Measurements from ENCODE around the gene UBE2S. TPM values are rescaled to one million over a fixed set of nuclear protein-coding genes. Genes with fewer than 3 reads are reported as not detected.

The UBE2S gene
- total and polyA plus RNA-seq, 2 donors (not counting 1 experiment from before 2014, with no cell fraction given), result 20.6 to 72.7 TPM

DNA sequence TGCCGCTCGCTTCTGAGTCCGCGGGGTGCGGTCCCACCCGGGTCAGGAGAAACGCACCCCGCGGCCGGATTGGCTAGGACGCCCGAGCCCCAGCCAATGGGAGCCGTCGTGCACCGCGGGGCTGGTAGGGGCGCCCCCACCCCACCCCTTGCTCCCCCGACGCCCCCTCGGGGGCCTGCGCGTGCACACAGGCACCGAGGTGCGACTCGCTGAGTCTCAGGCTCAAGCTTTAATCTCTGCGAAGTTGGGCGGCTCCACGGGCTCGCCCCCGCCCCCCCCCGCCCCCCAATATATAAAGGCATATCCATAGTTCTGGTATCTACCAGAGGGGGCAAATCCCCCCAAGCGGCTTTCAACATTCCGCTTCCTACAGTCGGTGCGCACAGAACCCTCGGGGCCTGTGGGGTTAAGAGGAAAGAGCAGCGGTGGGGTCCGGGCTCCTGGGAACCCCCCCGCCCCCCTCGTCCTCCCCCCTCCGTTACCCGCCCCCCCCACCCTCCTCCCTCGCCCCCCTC lies 52.8 kb downstream of the UBE2S start, which contains the start of gene COX6B2:
Gene COX6B2 (minus strand): TSS at position 22 of the 515 bp plus-strand sequence. CDS start 198 bp downstream, outside the sequence.
- peaks cover 23 to 29% of the 10 kb centered on the region in 2 donors for H3K4me1 ChIP-seq (ENCODE audit: control insufficient read depth in 2 of 2, insufficient read depth in 2 of 2, low read length in 2 of 2)
- peaks cover 23% of the 10 kb centered on the region for H3K4me1 Mint-ChIP-seq
- TF ChIP-seq, protein P1, sequence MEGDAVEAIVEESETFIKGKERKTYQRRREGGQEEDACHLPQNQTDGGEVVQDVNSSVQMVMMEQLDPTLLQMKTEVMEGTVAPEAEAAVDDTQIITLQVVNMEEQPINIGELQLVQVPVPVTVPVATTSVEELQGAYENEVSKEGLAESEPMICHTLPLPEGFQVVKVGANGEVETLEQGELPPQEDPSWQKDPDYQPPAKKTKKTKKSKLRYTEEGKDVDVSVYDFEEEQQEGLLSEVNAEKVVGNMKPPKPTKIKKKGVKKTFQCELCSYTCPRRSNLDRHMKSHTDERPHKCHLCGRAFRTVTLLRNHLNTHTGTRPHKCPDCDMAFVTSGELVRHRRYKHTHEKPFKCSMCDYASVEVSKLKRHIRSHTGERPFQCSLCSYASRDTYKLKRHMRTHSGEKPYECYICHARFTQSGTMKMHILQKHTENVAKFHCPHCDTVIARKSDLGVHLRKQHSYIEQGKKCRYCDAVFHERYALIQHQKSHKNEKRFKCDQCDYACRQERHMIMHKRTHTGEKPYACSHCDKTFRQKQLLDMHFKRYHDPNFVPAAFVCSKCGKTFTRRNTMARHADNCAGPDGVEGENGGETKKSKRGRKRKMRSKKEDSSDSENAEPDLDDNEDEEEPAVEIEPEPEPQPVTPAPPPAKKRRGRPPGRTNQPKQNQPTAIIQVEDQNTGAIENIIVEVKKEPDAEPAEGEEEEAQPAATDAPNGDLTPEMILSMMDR (IDR thresholded peaks at IDR 0.05), result no peak
- TF ChIP-seq EZH2 (IDR thresholded peaks at IDR 0.05; ENCODE audit: borderline replicate concordance, insufficient read depth, low read depth, low read length, poor library complexity, severe bottlenecking), result no peak
- peak within 1 kb of the TSS; percentile 27 to 51 (median 33) for H3K4me3 ChIP-seq (ENCODE audit: control extremely low read depth in 1 of 5, extremely low read depth in 1 of 5, insufficient read depth in 1 of 5, low read depth in 2 of 5, low read length in 4 of 5)
- peak within 1 kb of the TSS; percentile 73 for H2AFZ ChIP-seq (ENCODE audit: insufficient read depth, low read depth, low read length, poor library complexity, severe bottlenecking)
- H3K27ac ChIP-seq (ENCODE audit: low read length in 2 of 2), result no peak within 1 kb of the TSS
- no peaks in the 10 kb centered on the region for H3K9me3 Mint-ChIP-seq (ENCODE audit: insufficient read depth)
- ChIA-PET POLR2A (no interaction called here), CTCF (no interaction called here)
- peaks cover 44% of the 10 kb centered on the region for H3K27me3 Mint-ChIP-seq
- no peak for DNase-seq
- H3K79me2 ChIP-seq (ENCODE audit: control insufficient read depth, insufficient read depth, low read length), result no peaks in the 10 kb centered on the region
- no peaks in the 10 kb centered on the region for H3K36me3 ChIP-seq (replicated peaks in 1 of 2; ENCODE audit: control extremely low read depth in 1 of 2, control insufficient read depth in 1 of 2, extremely low read depth in 1 of 2, insufficient read depth in 2 of 2, low read length in 1 of 2)
- H3K9ac ChIP-seq (ENCODE audit: low read length), result peak within 1 kb of the TSS; percentile 45
- peak within 1 kb of the TSS; percentile 79 for H3K4me2 ChIP-seq (replicated peaks; ENCODE audit: low read depth, low read length, poor library complexity, severe bottlenecking)
- no peak for ATAC-seq (ENCODE audit: low read depth)
- H3K27me3 ChIP-seq (replicated peaks in 1 of 4; ENCODE audit: control extremely low read depth in 1 of 4, control insufficient read depth in 3 of 4, insufficient read depth in 4 of 4, low read length in 3 of 4), result peaks cover 0 to 60% (median 24%) of the 10 kb centered on the region in 4 experiments
- H3K4me3 Mint-ChIP-seq, result peak within 1 kb of the TSS; percentile 82
- no peak within 1 kb of the TSS for H3K27ac Mint-ChIP-seq
- no peaks in the 10 kb centered on the region for H4K20me1 ChIP-seq (ENCODE audit: control insufficient read depth, insufficient read depth, low read length, poor library complexity, severe bottlenecking)
- intact Hi-C loops (cut with micrococcal nuclease), result loop anchor here (1.0 kb wide), 1 partner anchor 15 kb away; the partner anchor contains the start of gene KMT5C
- H3K9me3 ChIP-seq (ENCODE audit: control extremely low read depth in 1 of 3, control insufficient read depth in 2 of 3, insufficient read depth in 1 of 3, low read length in 2 of 3), result peaks cover 0 to 18% (median 0%) of the 10 kb centered on the region in 3 donors
- 4% methylated on average over 20 of the region's 43 CpGs for WGBS (ENCODE audit: insufficient coverage)
